HEK293 (cell line): ENCODE measurements around the gene DENND2A.

Source experiments
- CTCF ChIA-PET: fragments of 350-600 bp; formaldehyde crosslinking; extraction: SDS; loops from one replicate; lab custom pipeline; 2021; ENCODE audit warnings: antibody characterized with exemption; lab: Yijun Ruan, JAX
- POLR2A ChIA-PET: fragments of 300-600 bp; formaldehyde crosslinking; extraction: SDS; loops from one replicate; lab custom pipeline; 2020; ENCODE audit warnings: antibody characterized with exemption, inconsistent platforms; lab: Yijun Ruan, JAX
- H3K27ac ChIP-seq: fragments of 200-500 bp; sonication (Bioruptor generic); 2 replicates; pipeline ENCODE4 v1.5.1; 2014; ENCODE audit warnings: low read depth, low read length, control low read depth, inconsistent platforms; ENCODE audit errors: extremely low read depth
- H3K36me3 ChIP-seq, 2 experiments: fragments of 200-500 bp in 1 of 2; sonication (Bioruptor generic) in 1 of 2; 1 replicate in 1 of 2; 2 replicates in 1 of 2; pipeline ENCODE4 v1.5.1; 2014 to 2017; ENCODE audit warnings: inconsistent platforms in 2 of 2, low read length in 2 of 2; ENCODE audit not compliant: control insufficient read depth in 2 of 2, insufficient read depth in 1 of 2
- H3K4me1 ChIP-seq: fragments of 200-500 bp; sonication (Bioruptor generic); 2 replicates; pipeline ENCODE4 v1.5.1; 2014; ENCODE audit warnings: mild to moderate bottlenecking, low read length, inconsistent platforms; ENCODE audit not compliant: control insufficient read depth, insufficient read depth
- H3K4me3 ChIP-seq: 2 replicates; pipeline ENCODE4 v1.5.1; 2011; ENCODE audit warnings: low read depth, mild to moderate bottlenecking, control low read depth, low read length, moderate library complexity
- H3K9me3 ChIP-seq: fragments of 200-500 bp; sonication (Bioruptor generic); 2 replicates; pipeline ENCODE4 v1.5.1; 2014; ENCODE audit warnings: low read depth, low read length, inconsistent platforms; ENCODE audit not compliant: control insufficient read depth, insufficient read depth
- BCL11B ChIP-seq: fragments of 450-650 bp; formaldehyde crosslinking; IDR thresholded peaks from 2 replicates; pipeline ENCODE4 v1.5.1; 2016; ENCODE audit warnings: low read depth, missing biosample characterization, missing genetic modification characterization
- GLIS2 ChIP-seq: fragments of 450-650 bp; formaldehyde crosslinking; IDR thresholded peaks from 2 replicates; pipeline ENCODE4 v1.5.1; 2016; ENCODE audit warnings: missing biosample characterization, missing genetic modification characterization
- OSR2 ChIP-seq: fragments of 450-650 bp; formaldehyde crosslinking; IDR thresholded peaks from 2 replicates; pipeline ENCODE4 v1.5.1; 2016; ENCODE audit warnings: missing biosample characterization, missing genetic modification characterization
- PRDM1 ChIP-seq: fragments of 450-650 bp; formaldehyde crosslinking; IDR thresholded peaks from 2 replicates; pipeline ENCODE4; 2016; ENCODE audit warnings: missing biosample characterization, missing genetic modification characterization
- REST ChIP-seq: fragments of 450-650 bp; formaldehyde crosslinking; IDR thresholded peaks from 2 replicates; pipeline ENCODE4 v1.5.1; 2016; ENCODE audit warnings: missing biosample characterization, missing genetic modification characterization
- SCRT1 ChIP-seq: fragments of 450-650 bp; formaldehyde crosslinking; IDR thresholded peaks from 2 replicates; pipeline ENCODE4 v1.5.1; 2016; ENCODE audit warnings: missing biosample characterization, missing genetic modification characterization, borderline replicate concordance
- ZBTB7A ChIP-seq: fragments of 450-650 bp; formaldehyde crosslinking; IDR thresholded peaks from 2 replicates; pipeline ENCODE4 v1.5.1; 2016; ENCODE audit warnings: low read depth, missing biosample characterization, missing genetic modification characterization
- ZNF138 ChIP-seq: fragments of 450-650 bp; formaldehyde crosslinking; IDR thresholded peaks from 2 replicates; pipeline ENCODE4 v1.5.1; 2016; ENCODE audit warnings: missing biosample characterization, missing genetic modification characterization, borderline replicate concordance
- ZNF155 ChIP-seq: fragments of 450-650 bp; formaldehyde crosslinking; IDR thresholded peaks from 2 replicates; pipeline ENCODE4 v1.5.1; 2016; ENCODE audit warnings: missing biosample characterization, missing genetic modification characterization
- ZNF184 ChIP-seq: fragments of 450-650 bp; IDR thresholded peaks from 2 replicates; pipeline ENCODE4 v1.5.1; 2018; ENCODE audit warnings: missing biosample characterization, mild to moderate bottlenecking, missing genetic modification characterization
- ZNF202 ChIP-seq: fragments of 450-650 bp; formaldehyde crosslinking; IDR thresholded peaks from 2 replicates; pipeline ENCODE4 v1.5.1; 2016; ENCODE audit warnings: missing biosample characterization, missing genetic modification characterization, borderline replicate concordance
- ZNF214 ChIP-seq: fragments of 450-650 bp; formaldehyde crosslinking; IDR thresholded peaks from 2 replicates; pipeline ENCODE4 v1.5.1; 2017; ENCODE audit warnings: missing biosample characterization, mild to moderate bottlenecking, missing genetic modification characterization, borderline replicate concordance
- ZNF274 ChIP-seq, 2 experiments: fragments of 200-500 bp in 1 of 2; fragments of 450-650 bp in 1 of 2; sonication (Bioruptor generic) in 1 of 2; formaldehyde crosslinking in 1 of 2; IDR thresholded peaks; 2 replicates each; pipeline versions ENCODE4 v1.5.1 to v1.6.1; 2014 to 2016; ENCODE audit warnings: borderline replicate concordance in 1 of 2, inconsistent platforms in 1 of 2, low read length in 1 of 2, missing biosample characterization in 1 of 2, missing genetic modification characterization in 1 of 2
- ZNF324 ChIP-seq: fragments of 450-650 bp; formaldehyde crosslinking; IDR thresholded peaks from 2 replicates; pipeline ENCODE4 v1.5.1; 2016; ENCODE audit warnings: missing biosample characterization, missing genetic modification characterization
- ZNF37A ChIP-seq: fragments of 450-650 bp; IDR thresholded peaks from 2 replicates; pipeline ENCODE4 v1.5.1; 2018; ENCODE audit warnings: missing biosample characterization, missing genetic modification characterization
- ZNF394 ChIP-seq: fragments of 450-650 bp; formaldehyde crosslinking; IDR thresholded peaks from 2 replicates; pipeline ENCODE4 v1.5.1; 2016; ENCODE audit warnings: missing biosample characterization, missing genetic modification characterization, mild to moderate bottlenecking, moderate library complexity, borderline replicate concordance
- ZNF449 ChIP-seq: fragments of 450-650 bp; formaldehyde crosslinking; IDR thresholded peaks from 2 replicates; pipeline ENCODE4 v1.5.1; 2017; ENCODE audit warnings: missing biosample characterization, mild to moderate bottlenecking, missing genetic modification characterization, moderate library complexity
- ZNF473 ChIP-seq: fragments of 450-650 bp; formaldehyde crosslinking; IDR thresholded peaks from 2 replicates; pipeline ENCODE4 v1.5.1; 2017; ENCODE audit warnings: missing biosample characterization, missing genetic modification characterization
- ZNF514 ChIP-seq: fragments of 450-650 bp; formaldehyde crosslinking; IDR thresholded peaks from 2 replicates; pipeline ENCODE4 v1.5.1; 2016; ENCODE audit warnings: missing biosample characterization, missing genetic modification characterization
- ZNF560 ChIP-seq: fragments of 450-650 bp; formaldehyde crosslinking; IDR thresholded peaks from 2 replicates; pipeline ENCODE4 v1.5.1; 2017; ENCODE audit warnings: missing biosample characterization, missing genetic modification characterization, borderline replicate concordance
- ZNF747 ChIP-seq: fragments of 450-650 bp; formaldehyde crosslinking; IDR thresholded peaks from 2 replicates; pipeline ENCODE4 v1.5.1; 2016; ENCODE audit warnings: missing biosample characterization, missing genetic modification characterization
- ZNF776 ChIP-seq: fragments of 450-650 bp; formaldehyde crosslinking; IDR thresholded peaks from 2 replicates; pipeline ENCODE4 v1.5.0; 2017; ENCODE audit warnings: missing biosample characterization, missing genetic modification characterization, borderline replicate concordance
- TF ChIP-seq, protein P1 (sequence below): fragments of 450-650 bp; formaldehyde crosslinking; IDR thresholded peaks from 2 replicates; pipeline ENCODE4 v1.5.1; 2016; ENCODE audit warnings: missing biosample characterization, missing genetic modification characterization

The DENND2A gene

GRCh38 chr7:140631602-140632001 lies 9.0 kb downstream of the DENND2A start:
- no peaks in the 10 kb centered on the region for H3K9me3 ChIP-seq
- CTCF ChIA-PET = interaction anchor here (1.4 kb wide), 1 partner anchor 114 kb away, joined by 4 read pairs; no protein-coding TSS in a partner anchor
- H3K4me3 ChIP-seq = no peak overlapping the region
- H3K36me3 ChIP-seq = no peaks in the 10 kb centered on the region
- TF ChIP-seq SCRT1 (tag by site-specific recombination) (no peak), ZNF214 (tag by site-specific recombination) (no peak), ZNF184 (no peak), ZNF747 (tag by site-specific recombination) (no peak), ZNF776 (no peak), ZNF394 (tag by site-specific recombination) (no peak), ZNF560 (no peak), ZNF514 (tag by site-specific recombination) (no peak), OSR2 (tag by site-specific recombination) (no peak), ZNF449 (no peak), ZBTB7A (no peak), ZNF155 (tag by site-specific recombination) (no peak), REST (tag by site-specific recombination) (no peak), ZNF473 (tag by site-specific recombination) (no peak), ZNF274 (IDR thresholded peaks at IDR 0.05; ENCODE audit: low read length) (no peak), ZNF274 (tag by site-specific recombination; IDR thresholded peaks at IDR 0.05; ENCODE audit: borderline replicate concordance) (no peak), ZNF324 (no peak), ZNF202 (tag by site-specific recombination) (no peak)
- TF ChIP-seq, protein P1, sequence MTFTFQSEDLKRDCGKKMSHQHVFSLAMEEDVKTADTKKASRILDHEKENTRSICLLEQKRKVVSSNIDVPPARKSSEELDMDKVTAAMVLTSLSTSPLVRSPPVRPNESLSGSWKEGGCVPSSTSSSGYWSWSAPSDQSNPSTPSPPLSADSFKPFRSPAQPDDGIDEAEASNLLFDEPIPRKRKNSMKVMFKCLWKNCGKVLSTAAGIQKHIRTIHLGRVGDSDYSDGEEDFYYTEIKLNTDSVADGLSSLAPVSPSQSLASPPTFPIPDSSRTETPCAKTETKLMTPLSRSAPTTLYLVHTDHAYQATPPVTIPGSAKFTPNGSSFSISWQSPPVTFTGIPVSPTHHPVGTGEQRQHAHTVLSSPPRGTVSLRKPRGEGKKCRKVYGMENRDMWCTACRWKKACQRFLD (tag by site-specific recombination) = no peak
- no peaks in the 10 kb centered on the region for H3K4me1 ChIP-seq
- POLR2A ChIA-PET = interaction anchor here (1.1 kb wide), 1 partner anchor 9 kb away, joined by 4 read pairs; the partner anchor contains the start of gene DENND2A
- H3K27ac ChIP-seq = no peak overlapping the region

GRCh38 chr7:140631021-140631420 lies 9.6 kb downstream of the DENND2A start:
- POLR2A ChIA-PET = interaction anchor here (1.1 kb wide), 1 partner anchor 10 kb away, joined by 4 read pairs; the partner anchor contains the start of gene DENND2A
- TF ChIP-seq ZNF138 = no peak
- TF ChIP-seq BCL11B (tag by site-specific recombination) = no peak
- TF ChIP-seq GLIS2 = no peak
- no peak for TF ChIP-seq PRDM1 (tag by site-specific recombination)
- TF ChIP-seq ZNF37A (tag by site-specific recombination) = no peak
- TF ChIP-seq, all 188 proteins: peak for 0
- CTCF ChIA-PET = interaction anchor here (1.4 kb wide), 1 partner anchor 114 kb away, joined by 4 read pairs; no protein-coding TSS in a partner anchor
- Histone ChIP-seq H3K9me3 (no peaks in the 10 kb centered on the region), H3K36me3 (no peaks in the 10 kb centered on the region), H3K27ac (no peak overlapping the region), H3K4me3 (no peak overlapping the region), H3K4me1 (no peaks in the 10 kb centered on the region)
